A673 (cell line): ENCODE data around the gene EML1. TPM values are rescaled to one million over a fixed set of nuclear protein-coding genes. Genes with fewer than 3 reads are reported as not detected.

Source experiments
- BruUV-seq: library from RNA; stranded (reverse); fragments of 400-500 nt; replicated peaks from 2 replicates; lab custom pipeline; 2021; lab: Mats Ljungman, UMichigan
- CTCF ChIA-PET: fragments of 300-600 bp; sonication (Branson Sonifier 250); formaldehyde crosslinking; loops from one replicate; lab custom pipeline; 2022; ENCODE audit warnings: antibody characterized with exemption; lab: Charles Lee
- POLR2A ChIA-PET: fragments of 300-600 bp; sonication (Branson Sonifier 250); formaldehyde crosslinking; loops from one replicate; lab custom pipeline; 2022; ENCODE audit warnings: antibody characterized with exemption; ENCODE audit not compliant: low non-redundant PET; lab: Charles Lee
- DNase-seq: peaks from one replicate; pipeline ENCODE4 v3.0.0-alpha.2; 2015; ENCODE audit warnings: low spot score
- H3K27ac ChIP-seq: fragments of 200-600 bp; sonication (generic); 2 replicates; pipeline ENCODE4 v1.5.1; 2016; ENCODE audit warnings: mixed run types, low read depth, mild to moderate bottlenecking, mixed read lengths, antibody characterized with exemption, low read length; ENCODE audit not compliant: poor library complexity, severe bottlenecking
- H3K27me3 ChIP-seq: fragments of 200-600 bp; sonication (generic); replicated peaks from 2 replicates; pipeline ENCODE4 v1.6.1; 2017; ENCODE audit warnings: mixed run types, low read depth, mild to moderate bottlenecking, mixed read lengths, antibody characterized with exemption, low read length; ENCODE audit not compliant: insufficient read depth, poor library complexity
- H3K36me3 ChIP-seq: fragments of 200-600 bp; sonication (generic); 2 replicates; pipeline ENCODE4 v1.6.1; 2016; ENCODE audit warnings: mixed run types, mild to moderate bottlenecking, mixed read lengths, antibody characterized with exemption, low read length; ENCODE audit not compliant: insufficient read depth, poor library complexity, severe bottlenecking
- H3K4me1 ChIP-seq: fragments of 200-600 bp; sonication (generic); 2 replicates; pipeline ENCODE4 v1.6.1; 2017; ENCODE audit warnings: mixed run types, mild to moderate bottlenecking, mixed read lengths, antibody characterized with exemption, low read length; ENCODE audit not compliant: insufficient read depth, poor library complexity, severe bottlenecking
- H3K4me3 ChIP-seq: fragments of 200-600 bp; sonication (generic); 2 replicates; pipeline ENCODE4 v1.5.1; 2016; ENCODE audit warnings: low read depth, mixed run types, mild to moderate bottlenecking, mixed read lengths, low read length; ENCODE audit not compliant: poor library complexity, severe bottlenecking
- H3K9me3 ChIP-seq: fragments of 200-600 bp; sonication (generic); 2 replicates; pipeline ENCODE4 v1.6.1; 2016; ENCODE audit warnings: mixed run types, low read depth, mild to moderate bottlenecking, mixed read lengths, antibody characterized with exemption, low read length; ENCODE audit not compliant: poor library complexity, severe bottlenecking
- CTCF ChIP-seq: fragments of 300-800, 200-600 bp; sonication (generic); conservative IDR thresholded peaks from 2 replicates; pipeline ENCODE4 v1.5.1; 2017; ENCODE audit warnings: low read depth, mild to moderate bottlenecking, antibody characterized with exemption, low read length, moderate library complexity, mixed read lengths
- EZH2 ChIP-seq: fragments of 200-600 bp; sonication (generic); IDR thresholded peaks from 2 replicates; pipeline ENCODE4 v1.6.1; 2017; ENCODE audit warnings: borderline replicate concordance, low read depth, mild to moderate bottlenecking, mixed read lengths, antibody characterized with exemption, low read length; ENCODE audit not compliant: poor library complexity, severe bottlenecking
- intact Hi-C: fragments of 100-400 bp; cut with micrococcal nuclease; formaldehyde crosslinking; loops from one replicate; pipeline ENCODE4 v1.10.0; 2022; ENCODE audit not compliant: unreplicated experiment
- total RNA-seq: library from RNA; stranded (reverse); gene quantifications from 2 replicates; pipeline ENCODE4 v1.2.3, GENCODE V29; 2021

EML1 gene
- total RNA-seq, 1 experiment from 2014 or later: 34.1 TPM

GRCh38 chr14:99958380-99958779, 165.2 kb downstream of the EML1 start:
- no peak overlapping the region for H3K4me3 ChIP-seq
- ChIA-PET POLR2A (no interaction called here), CTCF (interaction anchor here (0.6 kb wide), 1 partner anchor 107 kb away, joined by 3 read pairs; no protein-coding TSS in a partner anchor)
- H3K4me1 ChIP-seq: no peaks in the 10 kb centered on the region
- DNase-seq: no peak
- BruUV-seq: no TSS peak
- no peaks in the 10 kb centered on the region for H3K27me3 ChIP-seq
- intact Hi-C loops: no loop called here
- no peak for TF ChIP-seq CTCF
- no peak for TF ChIP-seq EZH2
- H3K27ac ChIP-seq: no peak overlapping the region
- H3K36me3 ChIP-seq: no peaks in the 10 kb centered on the region
- no peaks in the 10 kb centered on the region for H3K9me3 ChIP-seq

GRCh38 chr14:99961826-99962518, 168.8 kb downstream of the EML1 start:
- no peak for TF ChIP-seq CTCF
- TF ChIP-seq EZH2: no peak
- ChIA-PET POLR2A (no interaction called here), CTCF (interaction anchor here (0.6 kb wide), 2 partner anchors 15 to 234 kb away, joined by 3 to 8 read pairs; no protein-coding TSS in a partner anchor)
- intact Hi-C loops: no loop called here
- Histone ChIP-seq H3K27me3 (no peaks in the 10 kb centered on the region), H3K4me3 (no peak overlapping the region), H3K27ac (no peak overlapping the region), H3K36me3 (no peaks in the 10 kb centered on the region), H3K9me3 (no peaks in the 10 kb centered on the region), H3K4me1 (no peaks in the 10 kb centered on the region)
- BruUV-seq: no TSS peak
- no peak for DNase-seq

- no peaks in the 10 kb centered on the region for H3K27me3 ChIP-seq
- intact Hi-C loops: no loop called here
- BruUV-seq: no TSS peak
- no peak overlapping the region for H3K4me3 ChIP-seq
- no peaks in the 10 kb centered on the region for H3K9me3 ChIP-seq
- H3K36me3 ChIP-seq: no peaks in the 10 kb centered on the region
- DNase-seq: no peak
- TF ChIP-seq CTCF (no peak), EZH2 (no peak)
- CTCF ChIA-PET: no interaction called here
- H3K27ac ChIP-seq: no peak overlapping the region
- H3K4me1 ChIP-seq: no peaks in the 10 kb centered on the region
- POLR2A ChIA-PET: no interaction called here
Measured at GRCh38 chr14:99964979-99965378, 171.8 kb downstream of the EML1 start.
